IMR-90 (cell line): ENCODE data around the gene PALLD. TPM values are rescaled to one million over a fixed set of nuclear protein-coding genes. Genes with fewer than 3 reads are reported as not detected.

ENCODE experiments used
- ATAC-seq: fragments of 200-7000 bp; cut with Tn5 transposase; 2 replicates; pipeline ENCODE4 v1.9.1; 2020; ENCODE audit warnings: low read depth, mild to moderate bottlenecking, moderate library complexity
- BruUV-seq: library from RNA; stranded (reverse); fragments of 400-500 nt; replicated peaks from 2 replicates; lab custom pipeline; 2021; lab: Mats Ljungman, UMichigan
- CTCF ChIA-PET: fragments of 300-600 bp; formaldehyde crosslinking; extraction: SDS; loops from one replicate; lab custom pipeline; 2021; ENCODE audit warnings: antibody characterized with exemption; lab: Yijun Ruan, JAX
- POLR2A ChIA-PET: fragments of 300-600 bp; sonication (Branson Sonifier 250); formaldehyde crosslinking; loops from one replicate; lab custom pipeline; 2022; ENCODE audit warnings: antibody characterized with exemption; ENCODE audit not compliant: unreplicated experiment; lab: Charles Lee
- DNase-seq: peaks from one replicate; pipeline ENCODE4 v3.0.0; 2013
- H2AFZ ChIP-seq: replicated peaks from 2 replicates; pipeline ENCODE3; 2013; ENCODE audit warnings: low read length, mild to moderate bottlenecking; ENCODE audit not compliant: poor library complexity
- H2AK5ac ChIP-seq: 2 replicates; pipeline ENCODE4 v1.6.1; 2013; ENCODE audit warnings: low read depth, low read length, inconsistent platforms
- H2AK9ac ChIP-seq: replicated peaks from 2 replicates; pipeline ENCODE3; 2013; ENCODE audit warnings: mild to moderate bottlenecking, low read depth, low read length, moderate library complexity; ENCODE audit not compliant: poor library complexity
- H2BK120ac ChIP-seq: 2 replicates; pipeline ENCODE4 v1.6.1; 2013; ENCODE audit warnings: low read depth, low read length, inconsistent platforms
- H2BK15ac ChIP-seq: 3 replicates; pipeline ENCODE4 v1.6.1; 2013; ENCODE audit warnings: low read depth, low read length, inconsistent platforms
- H2BK20ac ChIP-seq: 2 replicates; pipeline ENCODE4 v1.6.1; 2013; ENCODE audit warnings: low read depth, mild to moderate bottlenecking, inconsistent platforms, low read length, moderate library complexity
- H2BK5ac ChIP-seq: 2 replicates; pipeline ENCODE4 v1.6.1; 2013; ENCODE audit warnings: mild to moderate bottlenecking, low read depth, low read length, inconsistent platforms; ENCODE audit not compliant: poor library complexity, severe bottlenecking
- H3K14ac ChIP-seq: replicated peaks from 2 replicates; pipeline ENCODE4 v1.6.1; 2013; ENCODE audit warnings: low read depth, low read length, inconsistent platforms
- H3K18ac ChIP-seq: 2 replicates; pipeline ENCODE4 v1.6.1; 2013; ENCODE audit warnings: low read depth, low read length, control low read depth
- H3K23ac ChIP-seq: 2 replicates; pipeline ENCODE4 v1.6.1; 2013; ENCODE audit warnings: low read depth, low read length, inconsistent platforms
- H3K27ac ChIP-seq: 2 replicates; pipeline ENCODE4 v1.5.1; 2013; ENCODE audit warnings: mild to moderate bottlenecking, control low read depth, low read length; ENCODE audit not compliant: insufficient read depth
- H3K27me3 ChIP-seq: 2 replicates; pipeline ENCODE4 v1.6.1; 2013; ENCODE audit warnings: low read length; ENCODE audit not compliant: control insufficient read depth, insufficient read depth
- H3K36me3 ChIP-seq: 2 replicates; pipeline ENCODE4 v1.6.1; 2013; ENCODE audit warnings: low read length, mixed read lengths; ENCODE audit not compliant: control insufficient read depth, insufficient read depth
- H3K4ac ChIP-seq: 2 replicates; pipeline ENCODE4 v1.6.1; 2013; ENCODE audit warnings: low read depth, low read length, inconsistent platforms
- H3K4me1 ChIP-seq: 2 replicates; pipeline ENCODE4 v1.6.1; 2013; ENCODE audit warnings: low read length, mixed read lengths; ENCODE audit not compliant: control insufficient read depth, insufficient read depth
- H3K4me2 ChIP-seq: 2 replicates; pipeline ENCODE4 v1.6.1; 2013; ENCODE audit warnings: low read depth, mild to moderate bottlenecking, control low read depth, low read length, moderate library complexity
- H3K4me3 ChIP-seq: 2 replicates; pipeline ENCODE4 v1.5.1; 2013; ENCODE audit warnings: low read depth, mild to moderate bottlenecking, control low read depth, low read length, moderate library complexity; ENCODE audit not compliant: insufficient read depth
- H3K56ac ChIP-seq: 2 replicates; pipeline ENCODE4 v1.6.1; 2013; ENCODE audit warnings: low read length, inconsistent platforms; ENCODE audit not compliant: insufficient read depth; ENCODE audit errors: extremely low read depth
- H3K79me1 ChIP-seq, 2 experiments: 2 replicates each; pipeline ENCODE4 v1.6.1; 2013; ENCODE audit warnings: low read length in 2 of 2, inconsistent platforms in 1 of 2, low read depth in 1 of 2
- H3K9ac ChIP-seq: 2 replicates; pipeline ENCODE4 v1.6.1; 2013; ENCODE audit warnings: low read depth, low read length, control low read depth
- H3K9me1 ChIP-seq: 2 replicates; pipeline ENCODE4 v1.6.1; 2013; ENCODE audit warnings: low read length, inconsistent platforms; ENCODE audit not compliant: insufficient read depth
- H3K9me3 ChIP-seq: 2 replicates; pipeline ENCODE4 v1.6.1; 2013; ENCODE audit warnings: low read length; ENCODE audit not compliant: control insufficient read depth, insufficient read depth
- H4K20me1 ChIP-seq: 2 replicates; pipeline ENCODE4 v1.6.1; 2013; ENCODE audit warnings: low read length, inconsistent platforms; ENCODE audit not compliant: insufficient read depth
- H4K5ac ChIP-seq: 2 replicates; pipeline ENCODE4 v1.6.1; 2013; ENCODE audit warnings: mild to moderate bottlenecking, low read depth, low read length, control low read depth
- H4K8ac ChIP-seq, 2 experiments: 2 replicates each; pipeline ENCODE4 v1.6.1; 2013; ENCODE audit warnings: low read depth in 2 of 2, low read length in 2 of 2, control low read depth in 1 of 2, inconsistent platforms in 1 of 2
- H4K91ac ChIP-seq: 2 replicates; pipeline ENCODE4 v1.6.1; 2013; ENCODE audit warnings: low read depth, low read length, inconsistent platforms; ENCODE audit not compliant: insufficient read depth
- ELK1 ChIP-seq: fragments of 150-350 bp; IDR thresholded peaks from 2 replicates; pipeline ENCODE4 v1.6.1; 2016; ENCODE audit warnings: low read depth, mild to moderate bottlenecking, low read length, moderate library complexity, borderline replicate concordance
- FOS ChIP-seq: fragments of 150-350 bp; IDR thresholded peaks from 2 replicates; pipeline ENCODE4 v1.6.1; 2016; ENCODE audit warnings: low read depth, low read length
- NFE2L2 ChIP-seq: fragments of 150-350 bp; IDR thresholded peaks from 2 replicates; pipeline ENCODE4 v1.6.1; 2016; ENCODE audit warnings: low read depth, mild to moderate bottlenecking, low read length
- WGBS, 2 experiments: methylation state at CpG; one replicate each; pipeline versions ENCODE4 v1.1.5 to v1.1.7; 2013; ENCODE audit warnings: missing lambda C conversion rate in 2 of 2; ENCODE audit not compliant: insufficient read length in 1 of 2; ENCODE audit errors: extremely low coverage in 2 of 2; 5-methylcytosine and 5-hydroxymethylcytosine counted together
- dilution Hi-C: fragments of 300-500 bp; cut with HindIII; formaldehyde crosslinking; loops from one replicate; pipeline ENCODE4 v1.14.3; 2018; ENCODE audit warnings: low sequenced_read_pairs; ENCODE audit not compliant: unreplicated experiment
- in situ Hi-C: fragments of 300-500 bp; cut with MboI; formaldehyde crosslinking; loops from 3 replicates; pipeline ENCODE4 v1.14.3; 2019; ENCODE audit warnings: low sequenced_read_pairs, inconsistent platforms, mixed read lengths
- intact Hi-C: fragments of 100-400 bp; cut with micrococcal nuclease; formaldehyde crosslinking; loops from 2 replicates; pipeline ENCODE4 v1.10.0; 2022
- polyA plus RNA-seq, 3 experiments: library from polyadenylated mRNA; depleted of rRNA; stranded (reverse); fragments of >200 nt; gene quantifications; 2 replicates each; pipeline ENCODE4 v1.2.3, GENCODE V29; 2012; ENCODE audit warnings: low replicate concordance in 1 of 3
- total RNA-seq: library from RNA; depleted of rRNA; stranded (reverse); fragments of >200 nt; gene quantifications from 2 replicates; pipeline ENCODE4 v1.2.3, GENCODE V29; 2012

Gene PALLD
- total and polyA plus RNA-seq, 2 of the 4 experiments (the other 2 are of a cell fraction), result 91.0 to 91.9 TPM

DNA sequence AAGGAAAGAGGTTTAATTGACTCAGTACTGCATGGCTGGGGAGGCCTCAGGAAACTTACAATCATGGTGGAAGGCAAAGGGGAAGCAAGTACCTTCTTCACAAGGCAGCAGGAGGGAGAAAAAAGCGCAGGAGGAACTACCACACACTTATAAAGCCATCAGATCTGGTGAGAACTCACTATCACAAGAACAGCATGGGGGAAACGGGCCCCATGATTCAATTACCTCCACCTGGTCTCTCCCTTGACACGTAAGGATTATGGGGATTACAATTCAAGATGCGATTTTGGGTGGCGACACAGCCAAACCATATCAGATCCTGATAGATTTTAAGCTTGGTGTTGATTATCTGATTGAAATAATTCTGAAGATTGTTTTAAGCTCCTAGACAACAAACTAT is 294.5 kb downstream of the PALLD start:
- Histone ChIP-seq H3K27me3 (no peaks in the 10 kb centered on the region), H3K4me3 (no peak overlapping the region), H3K4me1 (peaks cover 5% of the 10 kb centered on the region), H3K36me3 (no peaks in the 10 kb centered on the region), H4K91ac (no peak overlapping the region), H3K9ac (no peak overlapping the region), H3K23ac (no peak overlapping the region), H3K18ac (no peak overlapping the region), H2AFZ (no peak overlapping the region), H2BK15ac (peak overlapping the region; percentile 37; the same call in 2 of the 3 replicates), H4K5ac (no peak overlapping the region), H3K79me1 (0 out of 4 replicates have a peak, but pooled peaks cover 0 to 3% of the 10 kb centered on the region in 2 experiments), H2BK5ac (no peak overlapping the region), H3K56ac (no peak overlapping the region), H2BK20ac (no peak overlapping the region), H3K27ac (no peak overlapping the region), H2BK120ac (peak overlapping the region; percentile 42; the same call in 1 of the 2 replicates), H3K14ac (no peak overlapping the region), H4K8ac (no peak overlapping the region; a peak in 1 of 4 replicates), H3K4ac (0 out of 2 replicates have a peak overlapping the region, but pooled peaks have one; percentile 20), H3K9me1 (peaks cover 9% of the 10 kb centered on the region), H4K20me1 (no peaks in the 10 kb centered on the region), H2AK9ac (no peak overlapping the region), H3K4me2 (no peak overlapping the region), H3K9me3 (no peaks in the 10 kb centered on the region), H2AK5ac (no peak overlapping the region)
- in situ Hi-C loops (no loop called here), intact Hi-C loops (no loop called here), dilution Hi-C loops (no loop called here)
- CTCF ChIA-PET, result no interaction called here
- TF ChIP-seq NFE2L2, result no peak
- TF ChIP-seq ELK1, result no peak
- TF ChIP-seq FOS, result no peak
- POLR2A ChIA-PET, result no interaction called here
- BruUV-seq, result no TSS peak
- DNase-seq (no peak), ATAC-seq (no peak)
- no CpG with 5 or more reads among the region's 5 CpGs for WGBS, 2 experiments
